OCI-LY7 (cell line): ENCODE results near the gene NTM.

Experiments
- CTCF ChIP-seq: fragments of 200-600 bp; sonication (generic); conservative IDR thresholded peaks from 2 replicates; pipeline ENCODE4 v1.5.1; 2014; ENCODE audit warnings: mild to moderate bottlenecking, antibody characterized with exemption, low read length, moderate library complexity, mixed read lengths
- EZH2phosphoT487 ChIP-seq: fragments of 200-600 bp; sonication (generic); IDR thresholded peaks from 2 replicates; pipeline ENCODE4 v1.6.1; 2018; ENCODE audit warnings: low read depth, borderline replicate concordance, mild to moderate bottlenecking, mixed run types, antibody characterized with exemption, low read length, moderate library complexity, mixed read lengths

- TF ChIP-seq CTCF (no peak), EZH2phosphoT487 (no peak)
Observed at GRCh38 chr11:132256528-132257279, 886.3 kb downstream of the NTM start.
